Psoas muscle (tissue), 8 donors: ENCODE data around the gene DYNLL2. TPM values are rescaled to one million over a fixed set of nuclear protein-coding genes. Genes with fewer than 3 reads are reported as not detected.

Experiments used
- ATAC-seq, 4 donors: fragments of 200-7000 bp; cut with Tn5 transposase; one replicate each; pipeline ENCODE4 v1.9.1; 2020; ENCODE audit warnings: moderate library complexity in 3 of 4, mild to moderate bottlenecking in 2 of 4
- DNase-seq, 2 donors: peaks; one replicate each; pipeline ENCODE4 v3.0.0-alpha.2; 2020
- H3K27ac ChIP-seq: fragments of 200-600 bp; one replicate; pipeline ENCODE4 v1.8.0; 2022
- H3K27me3 ChIP-seq, 3 donors: fragments of 200-600 bp in 1 of 3; one replicate each; pipeline versions ENCODE4 v1.6.1 to v1.8.0; 2013 to 2022; ENCODE audit warnings: low read length in 2 of 3, mild to moderate bottlenecking in 2 of 3, moderate library complexity in 1 of 3; ENCODE audit not compliant: insufficient read depth in 3 of 3
- H3K36me3 ChIP-seq, 2 donors: fragments of 200-600 bp in 1 of 2; one replicate each; pipeline versions ENCODE4 v1.6.1 to v1.8.0; 2013 to 2022; ENCODE audit warnings: low read depth in 1 of 2, mild to moderate bottlenecking in 1 of 2, moderate library complexity in 1 of 2; ENCODE audit not compliant: insufficient read depth in 1 of 2
- H3K4me1 ChIP-seq: fragments of 200-600 bp; one replicate; pipeline ENCODE4 v1.8.0; 2022
- H3K4me3 ChIP-seq: fragments of 200-600 bp; one replicate; pipeline ENCODE4 v1.8.0; 2022; ENCODE audit warnings: mild to moderate bottlenecking
- H3K9me3 ChIP-seq: fragments of 200-600 bp; one replicate; pipeline ENCODE4 v1.8.0; 2022
- CTCF ChIP-seq: fragments of 200-600 bp; IDR thresholded peaks from one replicate; pipeline ENCODE4 v1.8.0; 2022; ENCODE audit warnings: antibody characterized with exemption
- WGBS, 3 donors: extraction: QIAGEN DNeasy Blood & Tissue Kit; methylation state at CpG; one replicate each; pipeline versions ENCODE4 v1.1.6 to v1.1.7; 2013; 5-methylcytosine and 5-hydroxymethylcytosine counted together
- intact Hi-C, 2 donors: fragments of 100-400 bp; cut with DNase I; formaldehyde crosslinking; loops; one replicate each; pipeline versions ENCODE4 v1.11.0 to v1.14.2; 2022
- polyA plus RNA-seq, 3 donors: library from polyadenylated mRNA; stranded (reverse); fragments of 200-250 nt; gene quantifications; one replicate each; pipeline ENCODE4 v1.2.3, GENCODE V29; 2013
- total RNA-seq, 4 donors: library from RNA; stranded (reverse); fragmentation: NEBNext Ultra II Directional in 2 of 4; extraction: Animal tissue kit (Norgen Biotek cat#: 25700) in 2 of 4; gene quantifications; one replicate each; pipeline versions ENCODE4 v1.2.1 to v1.2.4, GENCODE V29; 2021 to 2023
- donor health status: healthy with polysubstance abuse.
- donor health status: DM: no; HTN: no; CAD: no; lungs with moderate emphysema.
- donor health status: Bipolar disorder and iron deficiency.
- donor health status: healthy.
- donor health status: DM: yes; HTN: yes; CAD: no.
- donor health status: DM: no; HTN: no; CAD: no.
- donor health status: DM: no; HTN: no; CAD: no.
- donor health status: DM: yes; HTN: yes; CAD: no.

The DYNLL2 gene
- total and polyA plus RNA-seq, 7 donors = 28.9 to 84.3 (median 46.8) TPM

GRCh38 chr17:58105093-58105492, 21.9 kb downstream of the DYNLL2 start:
- H3K36me3 ChIP-seq = no peaks in the 10 kb centered on the region
- intact Hi-C loops = no loop called here
- WGBS, 3 donors = 93 to 95% (median 95%) methylated on average over 1 of the region's 1 CpG
- no peaks in the 10 kb centered on the region for H3K27me3 ChIP-seq
- no peak overlapping the region for H3K27ac ChIP-seq
- TF ChIP-seq CTCF = no peak
- H3K4me1 ChIP-seq = no peaks in the 10 kb centered on the region
- no peak overlapping the region for H3K4me3 ChIP-seq
- DNase-seq = no peak
- H3K9me3 ChIP-seq = no peaks in the 10 kb centered on the region
- no peak for ATAC-seq

DNA sequence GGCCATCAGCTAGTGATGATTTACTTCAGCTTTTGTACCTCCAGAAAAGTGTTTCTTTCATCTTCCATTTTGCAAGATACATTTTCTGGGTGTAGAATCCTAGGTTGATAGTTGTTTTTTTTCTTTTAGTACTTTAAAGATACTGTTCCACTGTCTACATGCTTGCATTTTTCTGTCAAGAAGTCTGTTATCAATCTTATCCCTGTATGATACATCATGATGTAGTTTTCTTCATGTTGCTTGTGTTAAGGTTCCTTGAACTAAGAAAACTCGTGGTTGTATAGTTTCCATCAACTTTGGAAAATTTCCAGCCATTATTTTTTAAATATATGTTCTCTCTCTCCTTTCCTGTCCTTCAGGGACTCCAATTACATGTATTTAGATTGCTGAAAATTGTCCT, 24.1 kb downstream of the DYNLL2 start:
- H3K27ac ChIP-seq = no peak overlapping the region
- intact Hi-C loops = no loop called here
- no peaks in the 10 kb centered on the region for H3K36me3 ChIP-seq
- 33 to 59% (median 34%) methylated on average over 1 of the region's 1 CpG for WGBS, 3 donors
- no peaks in the 10 kb centered on the region for H3K4me1 ChIP-seq
- H3K4me3 ChIP-seq = no peak overlapping the region
- ATAC-seq (no peak), DNase-seq (no peak)
- no peak for TF ChIP-seq CTCF
- H3K27me3 ChIP-seq = no peaks in the 10 kb centered on the region
- no peaks in the 10 kb centered on the region for H3K9me3 ChIP-seq

DNA sequence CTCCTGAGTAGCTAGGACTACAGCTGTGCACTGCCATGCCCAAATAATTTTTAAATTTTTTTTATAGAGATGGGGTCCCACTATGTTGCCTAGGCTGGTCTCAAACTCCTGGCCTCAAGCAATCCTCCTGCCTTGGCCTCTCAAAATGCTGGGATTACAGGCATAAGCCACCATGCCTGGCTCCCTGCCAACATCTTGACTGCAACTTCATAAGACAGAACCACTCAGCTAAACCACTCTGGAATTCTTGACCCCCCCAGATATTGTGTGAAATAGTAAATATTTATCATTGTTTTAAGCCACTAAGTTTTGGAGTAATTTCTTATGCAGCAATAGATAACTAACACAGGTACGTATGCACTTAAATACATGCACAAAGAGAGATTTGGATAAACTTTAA, 26.0 kb downstream of the DYNLL2 start:
- Histone ChIP-seq H3K36me3 (no peaks in the 10 kb centered on the region), H3K27me3 (no peaks in the 10 kb centered on the region), H3K4me1 (no peaks in the 10 kb centered on the region), H3K27ac (no peak overlapping the region), H3K9me3 (no peaks in the 10 kb centered on the region), H3K4me3 (no peak overlapping the region)
- intact Hi-C loops = no loop called here
- ATAC-seq (no peak), DNase-seq (no peak)
- WGBS, 3 donors = 79 to 87% (median 87%) methylated on average over 1 of the region's 1 CpG
- no peak for TF ChIP-seq CTCF

- H3K27me3 ChIP-seq = no peaks in the 10 kb centered on the region
- H3K36me3 ChIP-seq = no peaks in the 10 kb centered on the region
- 42 to 60% (median 57%) methylated on average over 5 of the region's 5 CpGs for WGBS, 3 donors
- DNase-seq (no peak), ATAC-seq (no peak)
- H3K4me1 ChIP-seq = no peaks in the 10 kb centered on the region
- intact Hi-C loops = loop anchor here (5.0 to 10.0 kb wide), 3 partner anchors 103 to 975 kb away; partner anchors contain the start of genes MRPS23 (in 1 of the 2) and SRSF1 (in 1 of the 2)
- H3K9me3 ChIP-seq = no peaks in the 10 kb centered on the region
- H3K27ac ChIP-seq = no peak overlapping the region
- no peak for TF ChIP-seq CTCF
- H3K4me3 ChIP-seq = no peak overlapping the region
Observed at GRCh38 chr17:58110012-58110411, 26.8 kb downstream of the DYNLL2 start.

DNA sequence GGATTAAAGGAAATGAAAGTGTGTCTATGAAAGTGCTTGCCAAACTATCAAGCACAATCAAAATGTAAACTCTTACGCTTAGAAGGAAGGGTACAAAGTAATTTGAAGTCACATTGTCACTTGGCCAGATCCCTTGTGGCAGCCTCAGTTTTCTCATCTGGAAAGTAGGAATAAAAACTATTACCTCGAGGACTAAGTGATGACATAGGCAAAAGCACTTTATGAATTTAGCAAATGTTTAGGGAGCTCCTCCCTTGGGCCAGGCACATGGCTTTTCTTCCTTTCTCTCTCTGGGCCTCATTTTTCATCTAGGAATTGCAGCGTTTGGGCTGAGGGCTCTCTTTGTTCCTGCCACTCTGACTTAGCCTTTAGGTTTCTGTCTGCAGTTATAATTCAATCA, 28.5 kb downstream of the DYNLL2 start:
- Histone ChIP-seq H3K36me3 (no peaks in the 10 kb centered on the region), H3K27ac (no peak overlapping the region), H3K9me3 (no peaks in the 10 kb centered on the region), H3K27me3 (no peaks in the 10 kb centered on the region), H3K4me3 (no peak overlapping the region), H3K4me1 (no peaks in the 10 kb centered on the region)
- TF ChIP-seq CTCF = no peak
- intact Hi-C loops = loop anchor here (5.0 to 10.0 kb wide), 3 partner anchors 104 to 977 kb away; partner anchors contain the start of genes MRPS23 (in 1 of the 2) and SRSF1 (in 1 of the 2)
- 57 to 65% (median 62%) methylated on average over 3 of the region's 3 CpGs for WGBS, 3 donors
- no peak for DNase-seq
- ATAC-seq = no peak
